SH-SY5Y (cell line): ENCODE results near the gene RBCK1.

Experiments used
- GATA2 ChIP-seq: IDR thresholded peaks from 2 replicates; pipeline ENCODE4 v1.6.1; 2011; ENCODE audit warnings: mild to moderate bottlenecking, low read depth, low read length
- GATA3 ChIP-seq: IDR thresholded peaks from 2 replicates; pipeline ENCODE4 v1.6.1; 2011; ENCODE audit warnings: low read depth, mild to moderate bottlenecking, low read length, moderate library complexity

- no peak for TF ChIP-seq GATA3
- TF ChIP-seq GATA2 = no peak
Observed at GRCh38 chr20:460707-461106, 52.6 kb downstream of the RBCK1 start.
